Calu3 (cell line): Measurements from ENCODE around the gene HYAL3. TPM values are rescaled to one million over a fixed set of nuclear protein-coding genes. Genes with fewer than 3 reads are reported as not detected.

Experiments used
- BruUV-seq: library from RNA; stranded (reverse); fragments of 400-500 nt; replicated peaks from 2 replicates; lab custom pipeline; 2021; lab: Mats Ljungman, UMichigan
- CTCF ChIA-PET: fragments of 300-600 bp; sonication (Branson Sonifier 250); formaldehyde crosslinking; loops from one replicate; lab custom pipeline; 2022; ENCODE audit warnings: antibody characterized with exemption; lab: Charles Lee
- DNase-seq: peaks from one replicate; pipeline ENCODE4 v3.0.0; 2022
- H3K27ac Mint-ChIP-seq: one replicate; pipeline ENCODE4 v1.8.0; 2022; ENCODE audit warnings: mixed read lengths; ENCODE audit not compliant: unreplicated experiment
- H3K27me3 Mint-ChIP-seq: one replicate; pipeline ENCODE4 v1.8.0; 2022; ENCODE audit warnings: mixed read lengths; ENCODE audit not compliant: unreplicated experiment
- H3K36me3 Mint-ChIP-seq: one replicate; pipeline ENCODE4 v1.8.0; 2022; ENCODE audit warnings: mild to moderate bottlenecking, moderate library complexity, mixed read lengths; ENCODE audit not compliant: insufficient read depth, unreplicated experiment
- H3K4me1 Mint-ChIP-seq: one replicate; pipeline ENCODE4 v1.8.0; 2022; ENCODE audit warnings: mild to moderate bottlenecking, low read depth, mixed read lengths; ENCODE audit not compliant: unreplicated experiment
- H3K4me3 Mint-ChIP-seq: one replicate; pipeline ENCODE4 v1.8.0; 2022; ENCODE audit warnings: mild to moderate bottlenecking, low read depth, moderate library complexity, mixed read lengths; ENCODE audit not compliant: unreplicated experiment
- H3K9me3 Mint-ChIP-seq: one replicate; pipeline ENCODE4 v1.8.0; 2022; ENCODE audit warnings: low read depth, mixed read lengths; ENCODE audit not compliant: unreplicated experiment
- CTCF ChIP-seq: fragments of 200-600 bp; IDR thresholded peaks from one replicate; pipeline ENCODE4 v1.8.0; 2022; ENCODE audit warnings: antibody characterized with exemption; ENCODE audit not compliant: unreplicated experiment
- intact Hi-C: fragments of 100-400 bp; cut with micrococcal nuclease; formaldehyde crosslinking; loops from one replicate; pipeline ENCODE4 v1.10.0; 2022; ENCODE audit not compliant: unreplicated experiment
- total RNA-seq: library from RNA; stranded (reverse); gene quantifications from 2 replicates; pipeline ENCODE4 v1.2.3, GENCODE V29; 2022

The HYAL3 gene
- total RNA-seq, 1 experiment from 2014 or later, result 5.5 TPM

GRCh38 chr3:50302095-50303012 is 3.1 kb upstream of the HYAL3 start:
- Mint-ChIP-seq H3K9me3 (no peaks in the 10 kb centered on the region), H3K36me3 (peaks cover 28% of the 10 kb centered on the region), H3K27me3 (no peaks in the 10 kb centered on the region), H3K4me3 (no peak overlapping the region), H3K27ac (no peak overlapping the region), H3K4me1 (peaks cover 24% of the 10 kb centered on the region)
- intact Hi-C loops, result no loop called here
- no TSS peak for BruUV-seq
- CTCF ChIA-PET, result interaction anchor here (0.8 to 1.2 kb wide), 2 partner anchors 15 to 22 kb away, joined by 3 to 7 read pairs; no protein-coding TSS in a partner anchor
- DNase-seq, result no peak
- TF ChIP-seq CTCF, result no peak

- Mint-ChIP-seq H3K36me3 (peaks cover 28% of the 10 kb centered on the region), H3K9me3 (no peaks in the 10 kb centered on the region), H3K27me3 (no peaks in the 10 kb centered on the region), H3K4me1 (peaks cover 24% of the 10 kb centered on the region), H3K4me3 (peak overlapping the region; percentile 96), H3K27ac (peak overlapping the region; percentile 85)
- no TSS peak for BruUV-seq
- CTCF ChIA-PET, result no interaction called here
- intact Hi-C loops, result no loop called here
- DNase-seq, result no peak
- no peak for TF ChIP-seq CTCF
Observed at GRCh38 chr3:50300681-50301254, 1.6 kb upstream of the HYAL3 start.

GRCh38 chr3:50299929-50300680 is 900 bp upstream of the HYAL3 start:
- no peak for DNase-seq
- Mint-ChIP-seq H3K36me3 (peaks cover 28% of the 10 kb centered on the region), H3K27me3 (no peaks in the 10 kb centered on the region), H3K4me3 (peak overlapping the region; percentile 96), H3K27ac (peak overlapping the region; percentile 85), H3K4me1 (peaks cover 24% of the 10 kb centered on the region), H3K9me3 (no peaks in the 10 kb centered on the region)
- BruUV-seq, result TSS peak; percentile 96
- TF ChIP-seq CTCF, result no peak
- intact Hi-C loops, result no loop called here
- CTCF ChIA-PET, result interaction anchor here (0.8 to 1.6 kb wide), 6 partner anchors 17 to 74 kb away, joined by 3 to 6 read pairs (median 4); no protein-coding TSS in a partner anchor

- CTCF ChIA-PET, result interaction anchor here (0.8 to 1.6 kb wide), 6 partner anchors 17 to 73 kb away, joined by 3 to 6 read pairs (median 4); no protein-coding TSS in a partner anchor
- intact Hi-C loops, result no loop called here
- peak overlapping the region; percentile 96 for H3K4me3 Mint-ChIP-seq
Observed at GRCh38 chr3:50299638-50299928, 378 bp upstream of the HYAL3 start.

More at GRCh38 chr3:50299638-50299928, 378 bp upstream of the HYAL3 start:
- peak overlapping the region; percentile 85 for H3K27ac Mint-ChIP-seq
- no TSS peak for BruUV-seq
- no peak for TF ChIP-seq CTCF
- no peaks in the 10 kb centered on the region for H3K27me3 Mint-ChIP-seq
- no peaks in the 10 kb centered on the region for H3K9me3 Mint-ChIP-seq
- no peak for DNase-seq
- peaks cover 24% of the 10 kb centered on the region for H3K4me1 Mint-ChIP-seq
- peaks cover 28% of the 10 kb centered on the region for H3K36me3 Mint-ChIP-seq
